Testis (tissue), 2 donors: ENCODE data around the gene COL9A1.

ENCODE experiments used
- POLR2A ChIP-seq: fragments of 450-650 bp; IDR thresholded peaks from one replicate; pipeline ENCODE4 v1.6.1; 2017; ENCODE audit warnings: antibody characterized with exemption, mild to moderate bottlenecking, moderate library complexity
- TF ChIP-seq, protein P1 (sequence below), 3 experiments: fragments of 450-650 bp in 2 of 3; fragments of 200-600 bp in 1 of 3; sonication (generic) in 1 of 3; IDR thresholded peaks; one replicate each; pipeline ENCODE4 v1.5.1; 2016 to 2019; ENCODE audit warnings: antibody characterized with exemption in 3 of 3, mild to moderate bottlenecking in 2 of 3, moderate library complexity in 1 of 3

DNA sequence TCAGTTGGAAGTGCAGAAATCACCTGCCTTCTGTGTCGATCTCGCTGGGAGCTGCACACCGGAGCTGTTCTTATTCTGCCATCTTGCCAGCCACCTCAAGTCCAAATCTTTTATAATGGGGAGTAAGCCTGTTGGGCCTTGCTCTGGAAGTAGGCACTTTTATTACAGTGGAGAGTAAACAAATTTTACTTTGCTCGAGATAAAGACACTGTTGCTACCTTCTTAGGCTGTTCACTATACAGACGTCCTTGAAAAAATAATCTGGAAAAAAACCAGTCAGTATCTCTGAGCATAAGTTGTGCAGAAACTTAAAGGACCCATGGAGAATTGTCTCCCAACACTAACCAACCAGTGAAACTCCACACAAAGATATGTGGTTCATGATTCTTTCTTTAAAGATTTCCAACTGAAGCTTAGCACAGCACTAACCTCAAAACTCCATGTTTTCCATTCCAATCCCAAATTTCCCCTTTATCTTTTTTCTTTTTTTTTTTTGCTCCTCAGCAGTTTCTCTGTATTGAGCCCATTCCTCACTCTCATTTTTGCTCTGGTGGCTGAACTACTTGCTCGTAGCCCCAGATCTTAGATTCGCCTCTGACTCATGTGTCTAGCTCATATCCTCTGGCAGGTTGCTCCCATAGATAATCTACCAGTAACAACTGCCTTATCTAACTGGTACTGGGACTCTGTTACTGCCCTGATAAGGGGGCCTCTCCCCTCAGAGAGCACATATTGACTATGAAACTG, 34.3 kb upstream of the COL9A1 start:
- TF ChIP-seq, protein P1, sequence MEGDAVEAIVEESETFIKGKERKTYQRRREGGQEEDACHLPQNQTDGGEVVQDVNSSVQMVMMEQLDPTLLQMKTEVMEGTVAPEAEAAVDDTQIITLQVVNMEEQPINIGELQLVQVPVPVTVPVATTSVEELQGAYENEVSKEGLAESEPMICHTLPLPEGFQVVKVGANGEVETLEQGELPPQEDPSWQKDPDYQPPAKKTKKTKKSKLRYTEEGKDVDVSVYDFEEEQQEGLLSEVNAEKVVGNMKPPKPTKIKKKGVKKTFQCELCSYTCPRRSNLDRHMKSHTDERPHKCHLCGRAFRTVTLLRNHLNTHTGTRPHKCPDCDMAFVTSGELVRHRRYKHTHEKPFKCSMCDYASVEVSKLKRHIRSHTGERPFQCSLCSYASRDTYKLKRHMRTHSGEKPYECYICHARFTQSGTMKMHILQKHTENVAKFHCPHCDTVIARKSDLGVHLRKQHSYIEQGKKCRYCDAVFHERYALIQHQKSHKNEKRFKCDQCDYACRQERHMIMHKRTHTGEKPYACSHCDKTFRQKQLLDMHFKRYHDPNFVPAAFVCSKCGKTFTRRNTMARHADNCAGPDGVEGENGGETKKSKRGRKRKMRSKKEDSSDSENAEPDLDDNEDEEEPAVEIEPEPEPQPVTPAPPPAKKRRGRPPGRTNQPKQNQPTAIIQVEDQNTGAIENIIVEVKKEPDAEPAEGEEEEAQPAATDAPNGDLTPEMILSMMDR (IDR thresholded peaks at IDR 0.05) = no peak
- TF ChIP-seq POLR2A = no peak
